ENCODE results near the gene CNOT2. TPM values are rescaled to one million over a fixed set of nuclear protein-coding genes. Genes with fewer than 3 reads are reported as not detected.
A peak's percentile ranks its signal among the peaks of the same experiment; 100 is the strongest.

Gene CNOT2
- total RNA-seq, 2 experiments from 2014 or later: 121 to 123 TPM

DNA sequence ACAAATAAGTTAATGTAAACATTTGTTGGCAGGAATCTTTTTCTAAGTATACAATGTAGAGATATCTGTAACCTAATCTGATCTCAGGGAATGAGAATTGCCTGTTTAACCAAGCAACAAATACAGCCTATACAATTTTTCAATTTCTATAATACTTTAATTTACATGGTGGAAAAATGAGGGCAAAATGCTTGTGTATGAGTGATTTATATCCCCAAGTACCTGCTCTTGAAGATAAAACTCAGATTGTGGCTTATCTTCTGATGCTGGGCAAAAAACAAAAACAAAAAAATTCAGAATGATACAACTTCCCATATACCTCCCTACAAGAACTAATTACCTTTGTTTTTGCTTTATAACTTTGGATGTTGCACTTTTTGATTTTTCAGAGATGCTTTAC, 2.2 kb downstream of the CNOT2 start:
- no TSS peak for BruUV-seq (replicated peaks)
- peaks cover 92% of the 10 kb centered on the region for H3K79me2 ChIP-seq (ENCODE audit: insufficient read depth, low read depth, low read length)
- intact Hi-C loops (cut with micrococcal nuclease; ENCODE audit: unreplicated experiment): loop anchor here (2.0 to 10.0 kb wide), 3 partner anchors 15 to 239 kb away; no protein-coding TSS in a partner anchor
- H3K4me3 ChIP-seq (ENCODE audit: low read depth, low read length, poor library complexity, severe bottlenecking): peak overlapping the region; percentile 98
- peak overlapping the region; percentile 79 for H3K4me2 ChIP-seq (ENCODE audit: low read length)
- CTCF ChIA-PET (ENCODE audit: unreplicated experiment): no interaction called here
- H2AFZ ChIP-seq (ENCODE audit: low read length): no peak overlapping the region
- H4K20me1 ChIP-seq (ENCODE audit: insufficient read depth, low read length): peaks cover 50% of the 10 kb centered on the region
- POLR2A ChIA-PET: interaction anchor here (0.7 to 2.7 kb wide), 5 partner anchors 11 to 120 kb away, joined by 3 to 13 read pairs (median 3); partner anchors contain the start of gene KCNMB4
- TF ChIP-seq CTCF (conservative IDR thresholded peaks at IDR 0.05; ENCODE audit: low read length) (no peak), EZH2phosphoT487 (IDR thresholded peaks at IDR 0.05; ENCODE audit: borderline replicate concordance, low read depth, low read length) (no peak)
- H3K9me2 ChIP-seq (ENCODE audit: insufficient read depth, low read length): no peaks in the 10 kb centered on the region
- H3K27ac ChIP-seq (ENCODE audit: low read depth, low read length, poor library complexity, severe bottlenecking): peak overlapping the region; percentile 10
- no peak for DNase-seq (ENCODE audit: low spot score)
- H3K9me3 ChIP-seq (ENCODE audit: low read length): no peaks in the 10 kb centered on the region
- peaks cover 68% of the 10 kb centered on the region for H3K4me1 ChIP-seq (ENCODE audit: insufficient read depth, low read length, poor library complexity, severe bottlenecking)
- peaks cover 76% of the 10 kb centered on the region for H3K36me3 ChIP-seq (ENCODE audit: insufficient read depth, low read length)

GRCh38 chr12:70246580-70246979, 3.3 kb downstream of the CNOT2 start:
- POLR2A ChIA-PET: interaction anchor here (0.6 to 2.7 kb wide), 6 partner anchors 15 to 346 kb away, joined by 3 to 13 read pairs (median 4); partner anchors contain the start of gene KCNMB4
- Histone ChIP-seq H3K9me3 (ENCODE audit: low read length) (no peaks in the 10 kb centered on the region), H3K4me2 (ENCODE audit: low read length) (peak overlapping the region; percentile 79), H3K27ac (ENCODE audit: low read depth, low read length, poor library complexity, severe bottlenecking) (no peak overlapping the region), H3K36me3 (ENCODE audit: insufficient read depth, low read length) (peaks cover 72% of the 10 kb centered on the region), H3K4me1 (ENCODE audit: insufficient read depth, low read length, poor library complexity, severe bottlenecking) (peaks cover 68% of the 10 kb centered on the region), H3K4me3 (ENCODE audit: low read depth, low read length, poor library complexity, severe bottlenecking) (peak overlapping the region; percentile 98), H3K79me2 (ENCODE audit: insufficient read depth, low read depth, low read length) (peaks cover 92% of the 10 kb centered on the region), H4K20me1 (ENCODE audit: insufficient read depth, low read length) (peaks cover 53% of the 10 kb centered on the region), H2AFZ (ENCODE audit: low read length) (no peak overlapping the region), H3K9me2 (ENCODE audit: insufficient read depth, low read length) (no peaks in the 10 kb centered on the region)
- CTCF ChIA-PET (ENCODE audit: unreplicated experiment): no interaction called here
- intact Hi-C loops (cut with micrococcal nuclease; ENCODE audit: unreplicated experiment): loop anchor here (5.0 to 10.0 kb wide), 2 partner anchors 71 to 238 kb away; no protein-coding TSS in a partner anchor
- DNase-seq (ENCODE audit: low spot score): no peak
- no TSS peak for BruUV-seq (replicated peaks)
- no peak for TF ChIP-seq CTCF (conservative IDR thresholded peaks at IDR 0.05; ENCODE audit: low read length)
- TF ChIP-seq EZH2phosphoT487 (IDR thresholded peaks at IDR 0.05; ENCODE audit: borderline replicate concordance, low read depth, low read length): no peak

GRCh38 chr12:70247653-70248199, 4.5 kb downstream of the CNOT2 start:
- no peak for DNase-seq (ENCODE audit: low spot score)
- Histone ChIP-seq H2AFZ (ENCODE audit: low read length) (no peak overlapping the region), H3K9me3 (ENCODE audit: low read length) (no peaks in the 10 kb centered on the region), H3K79me2 (ENCODE audit: insufficient read depth, low read depth, low read length) (peaks cover 92% of the 10 kb centered on the region), H3K4me2 (ENCODE audit: low read length) (peak overlapping the region; percentile 44; the same call in 1 of the 2 replicates), H3K36me3 (ENCODE audit: insufficient read depth, low read length) (peaks cover 69% of the 10 kb centered on the region), H3K27ac (ENCODE audit: low read depth, low read length, poor library complexity, severe bottlenecking) (no peak overlapping the region), H4K20me1 (ENCODE audit: insufficient read depth, low read length) (peaks cover 53% of the 10 kb centered on the region), H3K9me2 (ENCODE audit: insufficient read depth, low read length) (no peaks in the 10 kb centered on the region), H3K4me1 (ENCODE audit: insufficient read depth, low read length, poor library complexity, severe bottlenecking) (peaks cover 64% of the 10 kb centered on the region), H3K4me3 (ENCODE audit: low read depth, low read length, poor library complexity, severe bottlenecking) (no peak overlapping the region)
- POLR2A ChIA-PET: interaction anchor here (0.6 to 1.3 kb wide), 5 partner anchors 10 to 58 kb away, joined by 3 to 8 read pairs (median 3); no protein-coding TSS in a partner anchor
- CTCF ChIA-PET (ENCODE audit: unreplicated experiment): no interaction called here
- TF ChIP-seq EZH2phosphoT487 (IDR thresholded peaks at IDR 0.05; ENCODE audit: borderline replicate concordance, low read depth, low read length): no peak
- TF ChIP-seq CTCF (conservative IDR thresholded peaks at IDR 0.05; ENCODE audit: low read length): no peak
- BruUV-seq (replicated peaks): no TSS peak
- intact Hi-C loops (cut with micrococcal nuclease; ENCODE audit: unreplicated experiment): loop anchor here (5.0 to 10.0 kb wide), 2 partner anchors 70 to 237 kb away; no protein-coding TSS in a partner anchor

Data from OCI-LY7 (cell line).